HepG2 (cell line): ENCODE data around the gene CREB1. TPM values are rescaled to one million over a fixed set of nuclear protein-coding genes. Genes with fewer than 3 reads are reported as not detected.

Experiments used
- AGO1 ChIP-seq: fragments of 200-400 bp; formaldehyde crosslinking; IDR thresholded peaks from 2 replicates; pipeline ENCODE4 v1.6.1; 2017; ENCODE audit warnings: mild to moderate bottlenecking, low read depth, low read length, moderate library complexity; ENCODE audit not compliant: poor library complexity, severe bottlenecking
- CEBPB ChIP-seq: IDR thresholded peaks from 2 replicates; pipeline ENCODE4 v1.6.1; 2011; ENCODE audit warnings: low read depth, low read length, improper control_type of control experiment, borderline replicate concordance
- CHD4 ChIP-seq: fragments of 200-600 bp; sonication (generic); IDR thresholded peaks from 2 replicates; pipeline ENCODE4 v1.7.0; 2017; ENCODE audit warnings: mild to moderate bottlenecking, low read length, borderline replicate concordance
- E2F5 ChIP-seq: sonication (generic); formaldehyde crosslinking; conservative IDR thresholded peaks from 2 replicates; pipeline ENCODE4 v1.4.0; 2020; ENCODE audit warnings: missing genetic modification reagents
- ETS1 ChIP-seq: sonication (generic); formaldehyde crosslinking; IDR thresholded peaks from 2 replicates; pipeline ENCODE4 v1.4.0; 2020; ENCODE audit warnings: missing genetic modification reagents
- FOXA3 ChIP-seq: IDR thresholded peaks from 2 replicates; pipeline ENCODE4 v1.6.1; 2016; ENCODE audit warnings: missing genetic modification reagents, missing compliant biosample characterization
- HOXA7 ChIP-seq: sonication (generic); formaldehyde crosslinking; IDR thresholded peaks from 2 replicates; pipeline ENCODE4 v1.8.1; 2022; ENCODE audit warnings: mild to moderate bottlenecking, missing genetic modification reagents, moderate library complexity
- KLF11 ChIP-seq: IDR thresholded peaks from 2 replicates; pipeline ENCODE4 v1.6.1; 2016; ENCODE audit warnings: missing compliant biosample characterization
- RAD51 ChIP-seq: fragments of 450-650 bp; IDR thresholded peaks from 2 replicates; pipeline ENCODE4 v1.6.1; 2016; ENCODE audit warnings: borderline replicate concordance
- REXO4 ChIP-seq: sonication (generic); formaldehyde crosslinking; IDR thresholded peaks from 2 replicates; pipeline ENCODE4 v1.8.0; 2022; ENCODE audit warnings: missing genetic modification reagents, mild to moderate bottlenecking, borderline replicate concordance
- SRSF9 ChIP-seq: fragments of 200-400 bp; formaldehyde crosslinking; IDR thresholded peaks from 2 replicates; pipeline ENCODE4 v1.6.1; 2018; ENCODE audit warnings: borderline replicate concordance, mild to moderate bottlenecking, low read depth, low read length; ENCODE audit not compliant: insufficient read depth, poor library complexity, severe bottlenecking
- THAP8 ChIP-seq: sonication (generic); formaldehyde crosslinking; IDR thresholded peaks from 2 replicates; pipeline ENCODE4 v1.5.1; 2020; ENCODE audit warnings: missing genetic modification reagents, mild to moderate bottlenecking, borderline replicate concordance
- TOPORS ChIP-seq: sonication (generic); formaldehyde crosslinking; IDR thresholded peaks from 2 replicates; pipeline ENCODE4 v1.8.0; 2023; ENCODE audit warnings: mild to moderate bottlenecking, missing genetic modification reagents
- ZBTB21 ChIP-seq: sonication (generic); formaldehyde crosslinking; IDR thresholded peaks from 2 replicates; pipeline ENCODE4 v1.4.0; 2020; ENCODE audit warnings: missing genetic modification reagents
- ZBTB44 ChIP-seq: sonication (generic); formaldehyde crosslinking; IDR thresholded peaks from 2 replicates; pipeline ENCODE4 v1.4.0; 2020; ENCODE audit warnings: missing genetic modification reagents
- ZNF260 ChIP-seq: sonication (generic); formaldehyde crosslinking; IDR thresholded peaks from 2 replicates; pipeline ENCODE4 v1.4.0; 2020; ENCODE audit warnings: missing genetic modification reagents, low read depth, mild to moderate bottlenecking, borderline replicate concordance
- ZNF30 ChIP-seq: sonication (generic); formaldehyde crosslinking; IDR thresholded peaks from 2 replicates; pipeline ENCODE4 v1.5.0; 2020; ENCODE audit warnings: mild to moderate bottlenecking, missing genetic modification reagents
- ZNF7 ChIP-seq: IDR thresholded peaks from 2 replicates; pipeline ENCODE4 v1.6.1; 2016; ENCODE audit warnings: missing biosample characterization, missing genetic modification reagents
- ZNF75D ChIP-seq: sonication (generic); formaldehyde crosslinking; IDR thresholded peaks from 2 replicates; pipeline ENCODE4 v1.8.1; 2023; ENCODE audit warnings: missing genetic modification reagents, mild to moderate bottlenecking, borderline replicate concordance
- ZNF800 ChIP-seq: sonication (generic); formaldehyde crosslinking; IDR thresholded peaks from 2 replicates; pipeline ENCODE4 v1.4.0; 2020; ENCODE audit warnings: missing genetic modification reagents
- polyA plus RNA-seq, 8 experiments: library from polyadenylated mRNA; depleted of rRNA in 3 of 8; stranded (reverse) in 7 of 8; unstranded in 1 of 8; fragments of >200 nt; fragmentation: Illumina TruSeq in 4 of 8; extraction: Trizol in 4 of 8; gene quantifications; 2 replicates each; pipeline versions ENCODE4 v1.2.1 to v1.2.3, GENCODE V29; 2011 to 2016; ENCODE audit warnings: low read depth in 4 of 8, missing spikeins in 1 of 8, mixed read lengths in 1 of 8; ENCODE audit not compliant: insufficient read depth in 1 of 8
- total RNA-seq, 5 experiments: library from RNA; depleted of rRNA; stranded (reverse); fragments of >200 nt; fragmentation: Illumina TruSeq; extraction: Trizol; gene quantifications; 2 replicates each; pipeline ENCODE4 v1.2.3, GENCODE V29; 2016; ENCODE audit warnings: low read depth in 1 of 5

CREB1 gene
- total and polyA plus RNA-seq, 2 of the 13 experiments (the other 11 are each of a cell fraction or from before 2014, with no cell fraction given) = 51.8 to 51.9 TPM

GRCh38 chr2:207529330-207530159, at the start of gene CREB1 (continued):
- TF ChIP-seq ETS1 (CRISPR knock-in tag) (no peak; the same call in 1 of the 2 replicates), FOXA3 (peak; percentile 33; the same call in 1 of the 2 replicates), E2F5 (CRISPR knock-in tag) (0 out of 2 replicates have a peak, but pooled peaks have one; percentile 19), ZNF800 (CRISPR knock-in tag) (peak; percentile 61; the same call in 1 of the 2 replicates), KLF11 (CRISPR knock-in tag) (peak; percentile 37; the same call in 1 of the 2 replicates), ZBTB21 (peak; percentile 97), ZNF75D (CRISPR knock-in tag) (no peak), HOXA7 (CRISPR knock-in tag) (no peak), RAD51 (no peak), TOPORS (CRISPR knock-in tag) (peak; percentile 72), CEBPB (no peak), THAP8 (CRISPR knock-in tag) (peak; percentile 98; the same call in 1 of the 2 replicates), SRSF9 (no peak), REXO4 (CRISPR knock-in tag) (no peak), CHD4 (no peak), ZBTB44 (CRISPR knock-in tag) (peak; percentile 43; the same call in 1 of the 2 replicates), ZNF7 (no peak), ZNF30 (CRISPR knock-in tag) (peak; percentile 81; the same call in 1 of the 2 replicates), ZNF260 (CRISPR knock-in tag) (no peak), AGO1 (peak; percentile 40)
